ENCODE measurements around the gene KAT8. TPM values are rescaled to one million over a fixed set of nuclear protein-coding genes. Genes with fewer than 3 reads are reported as not detected.
"Not testable (repeated sequence)": the region's sequence is repeated elsewhere in the genome, so short reads cannot be mapped to it uniquely, and the experiment has no call there.

KAT8 gene
- total and polyA plus RNA-seq, 2 of the 4 experiments (the other 2 are of a cell fraction): 19.4 to 27.4 TPM

DNA sequence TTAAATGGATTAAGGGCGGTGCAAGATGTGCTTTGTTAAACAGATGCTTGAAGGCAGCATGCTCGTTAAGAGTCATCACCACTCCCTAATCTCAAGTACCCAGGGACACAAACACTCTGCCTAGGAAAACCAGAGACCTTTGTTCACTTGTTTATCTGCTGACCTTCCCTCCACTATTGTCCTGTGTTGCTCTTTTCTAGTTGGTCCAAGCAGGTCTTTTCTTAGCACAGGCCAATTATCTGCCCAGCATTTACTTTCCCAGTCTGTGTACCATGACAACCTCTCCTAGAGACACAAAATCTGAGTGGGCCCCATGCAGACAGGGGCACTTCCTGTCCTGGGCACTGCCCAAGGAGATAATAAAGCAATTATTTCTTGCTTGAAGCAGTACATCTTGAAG is 52.6 kb downstream of the KAT8 start:
- H3K9me1 ChIP-seq (ENCODE audit: insufficient read depth, low read length); H2BK120ac ChIP-seq (ENCODE audit: low read depth, low read length); H3K4ac ChIP-seq (ENCODE audit: low read depth, low read length); H3K27ac ChIP-seq (ENCODE audit: insufficient read depth, low read length); H3K14ac ChIP-seq (replicated peaks; ENCODE audit: low read depth, low read length); H4K5ac ChIP-seq (ENCODE audit: low read depth, low read length); H2AK9ac ChIP-seq (replicated peaks; ENCODE audit: low read depth, low read length, poor library complexity); H2BK15ac ChIP-seq (ENCODE audit: low read depth, low read length); H2BK20ac ChIP-seq (ENCODE audit: low read depth, low read length); DNase-seq; H2BK5ac ChIP-seq (ENCODE audit: low read depth, low read length, poor library complexity, severe bottlenecking); H4K8ac ChIP-seq (ENCODE audit: low read depth in 2 of 2, low read length in 2 of 2); H3K9me3 ChIP-seq (ENCODE audit: control insufficient read depth, insufficient read depth, low read length); H3K9ac ChIP-seq (ENCODE audit: low read depth, low read length); BruUV-seq (replicated peaks); H3K27me3 ChIP-seq (ENCODE audit: control insufficient read depth, insufficient read depth, low read length); H3K4me1 ChIP-seq (ENCODE audit: control insufficient read depth, insufficient read depth, low read length); H4K20me1 ChIP-seq (ENCODE audit: insufficient read depth, low read length); H3K4me3 ChIP-seq (ENCODE audit: insufficient read depth, low read depth, low read length); dilution Hi-C loops (cut with HindIII; ENCODE audit: low sequenced_read_pairs, unreplicated experiment); H3K23ac ChIP-seq (ENCODE audit: low read depth, low read length); H2AK5ac ChIP-seq (ENCODE audit: low read depth, low read length); H3K4me2 ChIP-seq (ENCODE audit: low read depth, low read length); ATAC-seq (ENCODE audit: low read depth); H3K18ac ChIP-seq (ENCODE audit: low read depth, low read length); in situ Hi-C loops (cut with MboI; ENCODE audit: low sequenced_read_pairs); H4K91ac ChIP-seq (ENCODE audit: insufficient read depth, low read depth, low read length); POLR2A ChIA-PET (ENCODE audit: unreplicated experiment); CTCF ChIA-PET; H2AFZ ChIP-seq (replicated peaks; ENCODE audit: low read length, poor library complexity); H3K79me1 ChIP-seq (ENCODE audit: low read depth in 1 of 2, low read length in 2 of 2); H3K56ac ChIP-seq (ENCODE audit: extremely low read depth, insufficient read depth, low read length); H3K36me3 ChIP-seq (ENCODE audit: control insufficient read depth, insufficient read depth, low read length); intact Hi-C loops (cut with micrococcal nuclease): not testable (repeated sequence)
- no CpG with 5 or more reads among the region's 2 CpGs for WGBS, 2 experiments (ENCODE audit: extremely low coverage in 2 of 2, insufficient read length in 1 of 2)
